ENCODE measurements around the gene KCND2. TPM values are rescaled to one million over a fixed set of nuclear protein-coding genes. Genes with fewer than 3 reads are reported as not detected.
A peak's percentile ranks its signal among the peaks of the same experiment; 100 is the strongest.

The KCND2 gene
- total RNA-seq, 2 donors from 2014 or later, result 0.11 to 0.12 TPM

- TF ChIP-seq CTCF (IDR thresholded peaks at IDR 0.05), result no peak
- H3K27ac ChIP-seq, result no peak overlapping the region
- no peaks in the 10 kb centered on the region for H3K36me3 ChIP-seq
- no peak for DNase-seq (ENCODE audit: low spot score)
- no peaks in the 10 kb centered on the region for H3K4me1 ChIP-seq
- no peak overlapping the region for H3K4me3 ChIP-seq
- peaks cover 0 to 6% of the 10 kb centered on the region in 2 donors for H3K9me3 ChIP-seq
- H3K27me3 ChIP-seq, result no peaks in the 10 kb centered on the region
Observed at GRCh38 chr7:120539321-120539720, 266.3 kb downstream of the KCND2 start.

- Histone ChIP-seq H3K4me1 (no peaks in the 10 kb centered on the region), H3K9me3 (no peaks in the 10 kb centered on the region), H3K27me3 (no peaks in the 10 kb centered on the region), H3K4me3 (no peak overlapping the region), H3K27ac (no peak overlapping the region), H3K36me3 (no peaks in the 10 kb centered on the region)
- TF ChIP-seq CTCF (IDR thresholded peaks at IDR 0.05), result no peak
- no peak for DNase-seq (ENCODE audit: low spot score)
Observed at GRCh38 chr7:120547605-120548004, 274.6 kb downstream of the KCND2 start.

- Histone ChIP-seq H3K27ac (no peak overlapping the region), H3K4me3 (no peak overlapping the region), H3K36me3 (no peaks in the 10 kb centered on the region), H3K9me3 (no peaks in the 10 kb centered on the region), H3K4me1 (no peaks in the 10 kb centered on the region), H3K27me3 (no peaks in the 10 kb centered on the region)
- TF ChIP-seq CTCF (IDR thresholded peaks at IDR 0.05), result no peak
- DNase-seq (ENCODE audit: low spot score), result no peak
Observed at GRCh38 chr7:120550494-120551048, 277.6 kb downstream of the KCND2 start.

DNA sequence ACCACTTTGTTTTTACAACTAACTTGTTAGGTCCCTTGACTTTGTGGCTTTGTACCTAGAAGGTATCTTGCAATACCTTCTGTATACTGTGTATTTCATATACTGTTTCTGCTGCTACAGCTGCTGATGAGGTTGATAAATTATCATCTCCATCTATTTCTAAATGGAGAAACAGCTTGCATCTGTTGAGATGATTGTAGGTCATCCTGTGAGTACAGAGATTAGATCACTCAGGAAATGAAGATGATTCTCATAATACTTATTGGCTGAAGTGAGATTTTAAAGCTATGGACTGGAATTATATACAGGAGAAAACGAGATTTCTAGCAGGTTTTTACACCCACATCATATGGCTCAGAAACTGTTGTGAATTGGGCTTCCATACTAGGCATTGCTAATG lies 280.5 kb downstream of the KCND2 start:
- Histone ChIP-seq H3K9me3 (no peaks in the 10 kb centered on the region), H3K27ac (no peak overlapping the region), H3K4me3 (no peak overlapping the region), H3K36me3 (no peaks in the 10 kb centered on the region), H3K27me3 (no peaks in the 10 kb centered on the region), H3K4me1 (no peaks in the 10 kb centered on the region)
- DNase-seq (ENCODE audit: low spot score), result no peak
- TF ChIP-seq CTCF (IDR thresholded peaks at IDR 0.05), result no peak

DNA sequence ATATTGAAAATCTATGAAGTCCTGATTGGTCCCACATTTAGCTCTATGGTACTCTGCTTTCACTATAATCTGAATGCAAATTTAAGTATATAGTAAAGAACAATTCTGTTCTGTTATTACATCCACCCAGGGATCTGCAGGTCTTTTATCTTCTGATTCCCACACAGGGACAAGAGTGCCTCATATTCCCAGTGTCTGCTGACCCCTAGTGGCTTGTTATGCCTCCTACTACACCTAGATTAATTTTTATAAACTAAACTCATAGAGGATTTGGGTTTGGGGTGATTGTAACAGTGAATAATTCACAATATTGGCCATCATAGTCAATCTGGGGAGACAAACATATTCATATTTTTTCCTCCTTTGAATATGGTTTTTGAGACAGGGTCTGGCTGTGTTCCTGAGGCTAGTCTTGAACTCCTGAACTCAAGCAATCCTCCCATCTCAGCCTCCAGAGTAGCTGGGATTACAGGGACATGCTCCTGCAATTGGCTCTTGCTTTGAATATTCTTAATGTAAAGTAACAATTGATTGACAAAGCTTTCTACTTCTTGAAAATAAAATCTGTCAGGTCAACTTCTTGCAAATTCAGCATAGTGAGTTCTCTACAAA lies 282.1 kb downstream of the KCND2 start:
- Histone ChIP-seq H3K36me3 (no peaks in the 10 kb centered on the region), H3K4me1 (no peaks in the 10 kb centered on the region), H3K27me3 (no peaks in the 10 kb centered on the region), H3K9me3 (no peaks in the 10 kb centered on the region), H3K27ac (no peak overlapping the region), H3K4me3 (no peak overlapping the region)
- TF ChIP-seq CTCF (IDR thresholded peaks at IDR 0.05), result peak in 1 of 2 donors; percentile 56
- DNase-seq (ENCODE audit: low spot score), result no peak

DNA sequence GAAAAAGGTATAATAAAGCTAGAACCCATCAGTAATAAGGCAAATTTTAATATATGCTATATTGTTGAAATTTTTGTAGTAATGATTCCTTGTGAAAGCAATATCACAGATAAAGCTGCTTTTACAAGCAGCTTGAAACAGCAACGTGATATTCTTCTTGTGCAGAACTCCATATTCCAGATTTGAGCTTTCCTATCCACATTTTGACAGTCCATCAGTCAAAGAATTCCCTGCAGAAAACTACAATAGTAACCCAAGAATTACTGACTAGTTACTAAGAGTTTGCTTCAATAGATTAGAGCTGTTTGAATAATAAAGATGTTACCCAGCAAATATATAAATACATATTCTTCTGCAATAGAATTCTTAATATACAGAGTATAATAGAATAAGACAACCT lies 291.2 kb downstream of the KCND2 start:
- no peak for TF ChIP-seq CTCF (IDR thresholded peaks at IDR 0.05)
- no peaks in the 10 kb centered on the region for H3K36me3 ChIP-seq
- H3K27ac ChIP-seq, result no peak overlapping the region
- no peaks in the 10 kb centered on the region for H3K4me1 ChIP-seq
- H3K27me3 ChIP-seq, result no peaks in the 10 kb centered on the region
- no peaks in the 10 kb centered on the region for H3K9me3 ChIP-seq
- DNase-seq (ENCODE audit: low spot score), result no peak
- H3K4me3 ChIP-seq, result no peak overlapping the region

Measured in right atrium auricular region (tissue), 2 donors.